SK-N-SH treated with all-trans-retinoic acid at 6 μM for 48 hours (cell line): Measurements from ENCODE around the gene MARS1.

Experiments used
- ATAC-seq: fragments of 200-7000 bp; cut with Tn5 transposase; 3 replicates; pipeline ENCODE4 v1.9.1; 2020; ENCODE audit warnings: mild to moderate bottlenecking, moderate library complexity
- ARNTL ChIP-seq: fragments of 450-650 bp; formaldehyde crosslinking; IDR thresholded peaks from 2 replicates; pipeline ENCODE4 v1.5.0; 2020; ENCODE audit warnings: low read depth, mild to moderate bottlenecking, moderate library complexity, borderline replicate concordance
- BACH2 ChIP-seq: fragments of 250-450 bp; sonication (Bioruptor Pico); IDR thresholded peaks from 2 replicates; pipeline ENCODE4 v1.9.0; 2021; ENCODE audit warnings: mild to moderate bottlenecking, borderline replicate concordance
- CSDC2 ChIP-seq: fragments of 250-450 bp; sonication (Bioruptor Pico); IDR thresholded peaks from 2 replicates; pipeline ENCODE4 v1.5.0; 2020; ENCODE audit warnings: mild to moderate bottlenecking, moderate library complexity
- ESRRG ChIP-seq: fragments of 250-450 bp; sonication (Bioruptor Pico); IDR thresholded peaks from 2 replicates; pipeline ENCODE4 v1.6.1; 2021; ENCODE audit warnings: mild to moderate bottlenecking
- GLIS3 ChIP-seq: fragments of 250-450 bp; sonication (Bioruptor Pico); IDR thresholded peaks from 2 replicates; pipeline ENCODE4 v1.5.0; 2020; ENCODE audit warnings: mild to moderate bottlenecking, moderate library complexity
- OSR1 ChIP-seq: fragments of 250-450 bp; sonication (Bioruptor Pico); IDR thresholded peaks from 2 replicates; pipeline ENCODE4 v1.8.0; 2022; ENCODE audit warnings: moderate library complexity, mild to moderate bottlenecking, inconsistent platforms
- PPARA ChIP-seq: fragments of 250-450 bp; sonication (Bioruptor Pico); IDR thresholded peaks from 2 replicates; pipeline ENCODE4 v1.5.0; 2020; ENCODE audit warnings: mild to moderate bottlenecking, borderline replicate concordance
- RARB ChIP-seq: fragments of 250-450 bp; sonication (Bioruptor Pico); IDR thresholded peaks from 2 replicates; pipeline ENCODE4 v1.8.0; 2021; ENCODE audit warnings: mild to moderate bottlenecking, moderate library complexity
- SNAI2 ChIP-seq: fragments of 250-450 bp; sonication (Bioruptor Pico); IDR thresholded peaks from 2 replicates; pipeline ENCODE4 v1.5.0; 2020; ENCODE audit warnings: mild to moderate bottlenecking, moderate library complexity
- TCF4 ChIP-seq: fragments of 250-450 bp; sonication (Bioruptor Pico); IDR thresholded peaks from 2 replicates; pipeline ENCODE4 v1.8.0; 2021; ENCODE audit warnings: mild to moderate bottlenecking, moderate library complexity, borderline replicate concordance
- TOX ChIP-seq: fragments of 250-450 bp; sonication (Bioruptor Pico); IDR thresholded peaks from 2 replicates; pipeline ENCODE4 v1.8.0; 2021; ENCODE audit warnings: mild to moderate bottlenecking, moderate library complexity, borderline replicate concordance
- ZC3H10 ChIP-seq: fragments of 250-450 bp; sonication (Bioruptor Pico); IDR thresholded peaks from 2 replicates; pipeline ENCODE4 v1.5.1; 2021; ENCODE audit warnings: mild to moderate bottlenecking, moderate library complexity
- ZFP3 ChIP-seq: fragments of 250-450 bp; sonication (Bioruptor Pico); IDR thresholded peaks from 2 replicates; pipeline ENCODE4 v1.5.0; 2020; ENCODE audit warnings: mild to moderate bottlenecking, moderate library complexity
- ZFP30 ChIP-seq: fragments of 450-650 bp; formaldehyde crosslinking; IDR thresholded peaks from 2 replicates; pipeline ENCODE4 v1.5.0; 2022; ENCODE audit warnings: mild to moderate bottlenecking, moderate library complexity
- ZNF565 ChIP-seq: fragments of 450-650 bp; formaldehyde crosslinking; conservative IDR thresholded peaks from 2 replicates; pipeline ENCODE4 v1.5.0; 2020; ENCODE audit warnings: low read depth, mild to moderate bottlenecking, moderate library complexity
- ZNF70 ChIP-seq: fragments of 450-650 bp; formaldehyde crosslinking; IDR thresholded peaks from 2 replicates; pipeline ENCODE4 v1.5.0; 2020; ENCODE audit warnings: mild to moderate bottlenecking, moderate library complexity
- ZNF8 ChIP-seq: fragments of 450-650 bp; formaldehyde crosslinking; IDR thresholded peaks from 2 replicates; pipeline ENCODE4 v1.5.0; 2020; ENCODE audit warnings: mild to moderate bottlenecking, moderate library complexity
- TF ChIP-seq, protein P1 (sequence below): fragments of 250-450 bp; sonication (Bioruptor Pico); IDR thresholded peaks from 2 replicates; pipeline ENCODE4 v1.5.0; 2020; ENCODE audit warnings: mild to moderate bottlenecking, moderate library complexity
- TF ChIP-seq, protein P2 (sequence below): fragments of 250-450 bp; sonication (Bioruptor Pico); IDR thresholded peaks from 2 replicates; pipeline ENCODE4 v1.5.1; 2021; ENCODE audit warnings: mild to moderate bottlenecking, moderate library complexity
- TF ChIP-seq, protein P3 (sequence below): fragments of 250-450 bp; sonication (Bioruptor Pico); IDR thresholded peaks from 2 replicates; pipeline ENCODE4 v1.8.0; 2021; ENCODE audit warnings: low read depth, mild to moderate bottlenecking, moderate library complexity, borderline replicate concordance

The MARS1 gene

DNA sequence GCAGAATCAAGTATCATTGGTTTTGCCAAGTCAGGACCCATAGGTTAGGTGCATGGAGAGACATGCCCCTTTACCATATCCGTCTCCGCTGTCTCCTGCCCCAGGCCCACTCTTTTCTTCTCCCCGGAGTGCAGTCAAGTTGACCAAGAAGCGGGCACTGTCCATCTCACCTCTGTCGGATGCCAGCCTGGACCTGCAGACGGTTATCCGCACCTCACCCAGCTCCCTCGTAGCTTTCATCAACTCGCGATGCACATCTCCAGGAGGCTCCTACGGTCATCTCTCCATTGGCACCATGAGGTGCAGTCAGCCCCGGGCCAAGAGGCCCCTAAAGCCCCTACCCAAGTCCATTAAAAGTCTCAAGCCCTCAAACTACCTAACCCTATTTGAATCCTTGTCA is 23.3 kb upstream of the MARS1 start:
- TF ChIP-seq ZFP30 (no peak), ZNF8 (CRISPR knock-in tag) (no peak), BACH2 (no peak), GLIS3 (no peak), PPARA (CRISPR knock-in tag) (no peak), TCF4 (CRISPR knock-in tag) (no peak), ZNF565 (CRISPR knock-in tag) (no peak)
- TF ChIP-seq, protein P1, sequence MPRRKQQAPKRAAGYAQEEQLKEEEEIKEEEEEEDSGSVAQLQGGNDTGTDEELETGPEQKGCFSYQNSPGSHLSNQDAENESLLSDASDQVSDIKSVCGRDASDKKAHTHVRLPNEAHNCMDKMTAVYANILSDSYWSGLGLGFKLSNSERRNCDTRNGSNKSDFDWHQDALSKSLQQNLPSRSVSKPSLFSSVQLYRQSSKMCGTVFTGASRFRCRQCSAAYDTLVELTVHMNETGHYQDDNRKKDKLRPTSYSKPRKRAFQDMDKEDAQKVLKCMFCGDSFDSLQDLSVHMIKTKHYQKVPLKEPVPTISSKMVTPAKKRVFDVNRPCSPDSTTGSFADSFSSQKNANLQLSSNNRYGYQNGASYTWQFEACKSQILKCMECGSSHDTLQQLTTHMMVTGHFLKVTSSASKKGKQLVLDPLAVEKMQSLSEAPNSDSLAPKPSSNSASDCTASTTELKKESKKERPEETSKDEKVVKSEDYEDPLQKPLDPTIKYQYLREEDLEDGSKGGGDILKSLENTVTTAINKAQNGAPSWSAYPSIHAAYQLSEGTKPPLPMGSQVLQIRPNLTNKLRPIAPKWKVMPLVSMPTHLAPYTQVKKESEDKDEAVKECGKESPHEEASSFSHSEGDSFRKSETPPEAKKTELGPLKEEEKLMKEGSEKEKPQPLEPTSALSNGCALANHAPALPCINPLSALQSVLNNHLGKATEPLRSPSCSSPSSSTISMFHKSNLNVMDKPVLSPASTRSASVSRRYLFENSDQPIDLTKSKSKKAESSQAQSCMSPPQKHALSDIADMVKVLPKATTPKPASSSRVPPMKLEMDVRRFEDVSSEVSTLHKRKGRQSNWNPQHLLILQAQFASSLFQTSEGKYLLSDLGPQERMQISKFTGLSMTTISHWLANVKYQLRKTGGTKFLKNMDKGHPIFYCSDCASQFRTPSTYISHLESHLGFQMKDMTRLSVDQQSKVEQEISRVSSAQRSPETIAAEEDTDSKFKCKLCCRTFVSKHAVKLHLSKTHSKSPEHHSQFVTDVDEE (CRISPR knock-in tag) = no peak
- TF ChIP-seq, protein P2, sequence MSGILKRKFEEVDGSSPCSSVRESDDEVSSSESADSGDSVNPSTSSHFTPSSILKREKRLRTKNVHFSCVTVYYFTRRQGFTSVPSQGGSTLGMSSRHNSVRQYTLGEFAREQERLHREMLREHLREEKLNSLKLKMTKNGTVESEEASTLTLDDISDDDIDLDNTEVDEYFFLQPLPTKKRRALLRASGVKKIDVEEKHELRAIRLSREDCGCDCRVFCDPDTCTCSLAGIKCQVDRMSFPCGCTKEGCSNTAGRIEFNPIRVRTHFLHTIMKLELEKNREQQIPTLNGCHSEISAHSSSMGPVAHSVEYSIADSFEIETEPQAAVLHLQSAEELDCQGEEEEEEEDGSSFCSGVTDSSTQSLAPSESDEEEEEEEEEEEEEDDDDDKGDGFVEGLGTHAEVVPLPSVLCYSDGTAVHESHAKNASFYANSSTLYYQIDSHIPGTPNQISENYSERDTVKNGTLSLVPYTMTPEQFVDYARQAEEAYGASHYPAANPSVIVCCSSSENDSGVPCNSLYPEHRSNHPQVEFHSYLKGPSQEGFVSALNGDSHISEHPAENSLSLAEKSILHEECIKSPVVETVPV (CRISPR knock-in tag) = no peak
- ATAC-seq = no peak

DNA sequence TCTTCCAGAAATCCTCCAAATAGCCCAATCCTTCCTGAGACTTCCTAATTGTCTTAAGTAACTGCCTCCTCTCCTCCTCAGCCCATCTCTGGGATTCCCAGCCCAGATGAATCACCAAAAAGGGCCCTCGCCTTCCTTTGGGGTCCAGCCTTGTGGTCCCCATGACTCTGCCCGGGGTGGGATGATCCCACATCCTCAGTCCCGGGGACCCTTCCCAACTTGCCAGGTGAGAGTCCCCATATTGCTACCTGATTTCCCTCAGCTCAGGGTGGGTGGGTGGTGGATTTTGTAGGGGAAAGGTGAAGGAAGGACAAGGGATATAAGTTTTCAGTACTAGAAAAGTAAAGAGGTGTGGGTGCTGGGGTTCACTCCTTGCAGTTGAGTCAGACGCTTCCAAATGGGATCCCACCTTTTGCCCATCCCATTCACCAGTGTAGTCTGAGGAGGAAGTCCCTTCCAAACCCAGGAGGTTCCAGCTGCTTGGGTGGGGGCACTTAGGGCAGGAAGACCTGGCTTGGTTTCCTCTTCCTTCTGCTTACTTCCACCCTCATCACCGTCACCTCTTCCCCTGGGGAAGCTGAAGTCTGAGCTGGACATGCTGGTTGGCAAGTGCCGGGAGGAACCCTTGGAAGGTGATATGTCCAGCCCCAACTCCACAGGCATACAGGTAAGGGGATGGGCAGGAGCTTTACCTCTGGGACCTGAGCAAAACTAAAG is 22.7 kb upstream of the MARS1 start:
- ATAC-seq = no peak
- no peak for TF ChIP-seq ZC3H10
- TF ChIP-seq SNAI2 (CRISPR knock-in tag) = no peak

DNA sequence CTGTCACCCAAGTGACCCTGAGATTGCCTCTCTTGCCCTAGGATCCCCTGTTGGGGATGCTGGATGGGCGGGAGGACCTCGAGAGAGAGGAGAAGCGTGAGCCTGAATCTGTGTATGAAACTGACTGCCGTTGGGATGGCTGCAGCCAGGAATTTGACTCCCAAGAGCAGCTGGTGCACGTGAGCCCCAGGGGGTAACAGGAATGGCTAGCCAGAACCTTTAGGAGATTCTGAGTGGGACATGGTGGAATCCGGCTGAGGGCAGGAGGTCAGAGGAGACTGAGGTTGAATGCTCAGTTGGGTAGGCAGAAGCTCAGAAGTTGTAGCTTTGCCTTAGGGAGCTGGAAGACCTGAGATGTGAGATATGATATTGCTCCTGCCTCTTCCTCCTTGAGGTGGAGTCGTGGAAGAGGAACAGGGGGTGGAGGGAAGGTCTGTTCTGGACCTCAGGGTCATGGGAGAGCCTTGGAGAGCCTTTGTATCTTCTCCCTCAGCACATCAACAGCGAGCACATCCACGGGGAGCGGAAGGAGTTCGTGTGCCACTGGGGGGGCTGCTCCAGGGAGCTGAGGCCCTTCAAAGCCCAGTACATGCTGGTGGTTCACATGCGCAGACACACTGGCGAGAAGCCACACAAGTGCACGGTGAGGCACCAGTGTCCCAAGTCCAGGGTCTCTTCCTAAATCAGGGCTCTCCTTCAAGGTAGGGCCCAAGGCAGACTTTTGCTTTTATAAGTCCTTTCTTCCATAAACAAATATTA is 21.9 kb upstream of the MARS1 start:
- ATAC-seq = no peak
- no peak for TF ChIP-seq BACH2

DNA sequence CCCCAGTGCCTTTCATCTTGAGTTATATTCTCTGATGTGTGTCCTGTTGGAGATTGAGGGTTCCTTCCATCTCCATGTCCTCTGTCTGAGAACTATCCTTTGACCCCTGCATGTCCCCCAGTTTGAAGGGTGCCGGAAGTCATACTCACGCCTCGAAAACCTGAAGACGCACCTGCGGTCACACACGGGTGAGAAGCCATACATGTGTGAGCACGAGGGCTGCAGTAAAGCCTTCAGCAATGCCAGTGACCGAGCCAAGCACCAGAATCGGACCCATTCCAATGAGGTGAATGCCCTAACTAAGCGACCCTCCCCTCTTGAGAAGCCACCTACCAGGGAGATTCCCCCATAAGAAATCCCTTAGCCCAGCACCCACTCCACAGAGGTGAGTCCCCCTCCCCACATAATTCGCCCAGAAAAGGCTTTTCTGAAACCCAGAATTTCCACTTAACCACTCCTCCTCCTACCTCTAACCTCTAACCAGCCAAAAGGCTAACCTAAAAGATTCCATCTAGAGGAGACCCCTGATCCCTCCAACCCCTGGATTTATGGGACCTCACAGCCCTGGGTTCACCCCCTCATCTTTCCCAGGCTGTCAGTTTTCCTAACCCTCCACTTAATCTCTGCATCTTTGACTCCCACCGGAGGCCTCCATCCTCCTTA is 20.5 kb upstream of the MARS1 start:
- TF ChIP-seq, protein P3, sequence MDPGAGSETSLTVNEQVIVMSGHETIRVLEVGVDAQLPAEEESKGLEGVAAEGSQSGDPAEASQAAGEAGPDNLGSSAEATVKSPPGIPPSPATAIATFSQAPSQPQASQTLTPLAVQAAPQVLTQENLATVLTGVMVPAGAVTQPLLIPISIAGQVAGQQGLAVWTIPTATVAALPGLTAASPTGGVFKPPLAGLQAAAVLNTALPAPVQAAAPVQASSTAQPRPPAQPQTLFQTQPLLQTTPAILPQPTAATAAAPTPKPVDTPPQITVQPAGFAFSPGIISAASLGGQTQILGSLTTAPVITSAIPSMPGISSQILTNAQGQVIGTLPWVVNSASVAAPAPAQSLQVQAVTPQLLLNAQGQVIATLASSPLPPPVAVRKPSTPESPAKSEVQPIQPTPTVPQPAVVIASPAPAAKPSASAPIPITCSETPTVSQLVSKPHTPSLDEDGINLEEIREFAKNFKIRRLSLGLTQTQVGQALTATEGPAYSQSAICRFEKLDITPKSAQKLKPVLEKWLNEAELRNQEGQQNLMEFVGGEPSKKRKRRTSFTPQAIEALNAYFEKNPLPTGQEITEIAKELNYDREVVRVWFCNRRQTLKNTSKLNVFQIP = no peak
- no peak for ATAC-seq

DNA sequence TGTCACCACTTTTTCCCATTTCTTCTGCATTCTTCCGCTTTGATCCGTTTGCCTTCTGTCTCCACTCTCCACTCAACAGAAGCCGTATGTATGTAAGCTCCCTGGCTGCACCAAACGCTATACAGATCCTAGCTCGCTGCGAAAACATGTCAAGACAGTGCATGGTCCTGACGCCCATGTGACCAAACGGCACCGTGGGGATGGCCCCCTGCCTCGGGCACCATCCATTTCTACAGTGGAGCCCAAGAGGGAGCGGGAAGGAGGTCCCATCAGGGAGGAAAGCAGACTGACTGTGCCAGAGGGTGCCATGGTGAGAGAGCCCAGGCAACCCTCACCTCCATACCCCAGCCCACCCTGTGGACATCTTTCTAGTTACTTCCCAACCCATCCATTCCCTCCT is 20.0 kb upstream of the MARS1 start:
- TF ChIP-seq PPARA (CRISPR knock-in tag) (no peak), RARB (no peak), ZC3H10 (no peak), TOX (CRISPR knock-in tag) (no peak), TCF4 (CRISPR knock-in tag) (no peak), ESRRG (CRISPR knock-in tag) (no peak), ZFP3 (no peak), ZNF565 (CRISPR knock-in tag) (no peak), ARNTL (CRISPR knock-in tag) (no peak), ZNF70 (CRISPR knock-in tag) (no peak), CSDC2 (no peak), BACH2 (no peak), ZFP30 (no peak), OSR1 (CRISPR knock-in tag) (no peak), GLIS3 (no peak)
- TF ChIP-seq, protein P1 (CRISPR knock-in tag) = no peak
- TF ChIP-seq, protein P2 (CRISPR knock-in tag) = no peak
- no peak for ATAC-seq
